Coronary artery (tissue), 2 donors: ENCODE data around the gene DIS3L2.

Experiments
- DNase-seq: peaks from one replicate; pipeline ENCODE4 v3.0.0-alpha.2; 2017; ENCODE audit warnings: low spot score
- H3K27ac ChIP-seq, 2 donors: fragments of 200-600 bp; sonication (generic); one replicate each; pipeline ENCODE4 v1.5.1; 2016 to 2019
- H3K4me3 ChIP-seq: fragments of 200-600 bp; sonication (generic); 2 replicates; pipeline ENCODE4 v1.5.1; 2016; ENCODE audit warnings: mild to moderate bottlenecking, moderate library complexity
- CTCF ChIP-seq: fragments of 200-600 bp; sonication (generic); IDR thresholded peaks from one replicate; pipeline ENCODE4 v1.5.1; 2019; ENCODE audit warnings: antibody characterized with exemption

The DIS3L2 gene

GRCh38 chr2:231977430-231977829 lies 15.9 kb downstream of the DIS3L2 start:
- DNase-seq: no peak
- no peak overlapping the region for H3K4me3 ChIP-seq
- H3K27ac ChIP-seq: no peak overlapping the region
- TF ChIP-seq CTCF: no peak

- Histone ChIP-seq H3K4me3 (no peak overlapping the region), H3K27ac (no peak overlapping the region)
- TF ChIP-seq CTCF: no peak
- DNase-seq: no peak
Measured at GRCh38 chr2:231984992-231985391, 23.5 kb downstream of the DIS3L2 start.

DNA sequence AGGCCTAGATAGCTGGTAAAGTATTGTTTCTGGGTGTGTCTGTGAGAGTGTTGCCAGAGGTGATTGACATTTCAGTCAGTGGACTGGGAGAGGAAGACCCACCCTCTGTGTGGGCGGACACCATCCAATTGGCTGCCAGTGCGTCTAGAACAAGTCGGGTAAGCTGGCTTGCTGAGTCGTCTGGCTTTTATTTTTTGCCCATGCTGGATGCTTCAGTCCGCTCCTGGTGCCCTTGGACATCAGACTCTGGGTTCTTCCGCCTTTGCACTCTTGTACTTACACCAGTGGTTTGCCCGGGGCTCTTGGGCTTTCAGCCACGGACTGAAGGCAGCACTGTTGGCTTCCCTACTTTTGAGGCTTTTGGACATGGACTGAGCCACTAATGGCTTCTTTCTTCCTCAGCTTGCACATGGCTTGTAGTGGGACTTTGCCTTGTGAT lies 24.3 kb downstream of the DIS3L2 start:
- Histone ChIP-seq H3K4me3 (no peak overlapping the region), H3K27ac (no peak overlapping the region)
- no peak for DNase-seq
- no peak for TF ChIP-seq CTCF

GRCh38 chr2:231987124-231987727 lies 25.7 kb downstream of the DIS3L2 start:
- Histone ChIP-seq H3K27ac (no peak overlapping the region), H3K4me3 (no peak overlapping the region)
- TF ChIP-seq CTCF: no peak
- DNase-seq: no peak

DNA sequence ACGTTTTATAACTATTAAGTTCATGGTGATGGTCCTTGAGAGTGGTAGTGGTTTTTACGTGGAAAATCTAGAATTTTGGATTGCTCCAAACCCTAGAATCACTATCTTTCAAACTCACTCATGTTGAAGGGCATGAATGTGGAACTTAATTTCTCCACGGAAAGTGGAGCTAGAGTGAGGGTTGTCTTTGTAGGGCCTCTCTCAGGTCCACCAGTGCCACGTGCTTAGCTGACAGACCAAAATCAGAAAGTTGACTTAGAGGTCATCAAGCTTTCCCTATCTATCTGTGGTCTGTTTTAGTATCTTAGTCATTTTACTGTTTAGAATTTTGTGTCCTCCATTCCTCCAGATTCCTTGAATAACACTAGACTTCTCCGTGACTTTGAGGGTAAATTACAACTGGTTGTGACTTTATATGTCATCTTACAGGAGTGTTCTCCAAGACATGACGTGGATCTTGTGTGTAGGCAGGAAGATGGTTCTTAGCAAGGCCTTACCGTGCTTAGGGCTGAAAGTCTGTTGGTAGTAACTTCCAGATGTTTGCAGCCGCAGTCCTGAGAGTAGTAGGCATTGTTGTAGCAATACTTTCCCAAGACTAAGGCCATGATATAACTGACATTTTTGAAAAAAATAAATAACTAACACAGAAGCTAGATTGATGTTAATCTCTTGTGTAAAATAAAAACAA lies 26.8 kb downstream of the DIS3L2 start:
- Histone ChIP-seq H3K4me3 (no peak overlapping the region), H3K27ac (no peak overlapping the region)
- TF ChIP-seq CTCF: no peak
- DNase-seq: no peak

- Histone ChIP-seq H3K27ac (no peak overlapping the region), H3K4me3 (no peak overlapping the region)
- TF ChIP-seq CTCF: no peak
- DNase-seq: no peak
Measured at GRCh38 chr2:231991664-231992063, 30.2 kb downstream of the DIS3L2 start.

DNA sequence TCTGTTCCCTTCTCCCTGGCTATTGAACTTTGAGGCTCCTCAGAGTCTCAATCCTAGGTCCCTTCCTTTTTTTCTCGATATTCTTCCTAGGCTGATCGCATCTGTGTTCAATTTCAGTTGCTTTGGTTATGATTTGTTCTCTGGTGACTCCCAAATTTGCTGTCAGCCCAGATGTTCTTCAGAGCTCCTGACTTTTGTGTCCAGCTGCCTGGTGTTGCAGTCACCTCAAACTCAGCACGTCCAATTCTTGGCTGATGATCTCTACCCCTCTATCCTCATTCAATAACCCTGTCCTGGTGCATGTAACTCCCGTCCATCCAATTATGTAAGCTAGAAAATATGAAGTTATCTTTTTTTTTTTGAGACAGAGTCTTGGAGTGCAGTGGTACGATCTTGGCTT lies 31.4 kb downstream of the DIS3L2 start:
- DNase-seq: no peak
- TF ChIP-seq CTCF: no peak
- Histone ChIP-seq H3K27ac (no peak overlapping the region), H3K4me3 (no peak overlapping the region)
